ENCODE measurements around the gene TPST1.

The TPST1 gene

DNA sequence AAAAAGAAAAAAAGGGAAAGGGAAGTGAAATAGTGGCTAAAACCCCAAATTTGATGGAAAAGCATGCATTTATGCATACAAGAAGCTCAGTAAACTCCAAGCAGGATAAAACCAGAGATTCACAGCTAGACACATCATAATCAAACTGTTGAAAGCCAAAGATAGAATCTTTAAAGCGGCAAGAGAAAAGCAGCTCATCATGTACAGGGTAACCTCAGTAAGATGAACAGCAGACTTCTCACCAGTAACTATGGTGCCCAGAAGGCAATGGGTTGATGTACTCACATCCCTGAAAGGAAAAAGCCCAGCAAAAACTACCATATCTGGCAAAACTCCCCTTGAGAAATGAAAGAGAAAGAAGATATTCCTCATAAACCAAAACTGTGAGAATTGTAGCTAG, 60.4 kb downstream of the TPST1 start:
- no peak for ATAC-seq (replicated peaks)
- Mint-ChIP-seq H3K9me3 (peaks cover 19 to 20% of the 10 kb centered on the region in 2 donors), H3K27me3 (no peaks in the 10 kb centered on the region), H3K4me1 (peaks cover 8 to 16% of the 10 kb centered on the region in 2 donors), H3K4me3 (no peak overlapping the region), H3K27ac (no peak overlapping the region), H3K36me3 (peaks cover 34 to 45% of the 10 kb centered on the region in 2 donors)
- no peak for DNase-seq

DNA sequence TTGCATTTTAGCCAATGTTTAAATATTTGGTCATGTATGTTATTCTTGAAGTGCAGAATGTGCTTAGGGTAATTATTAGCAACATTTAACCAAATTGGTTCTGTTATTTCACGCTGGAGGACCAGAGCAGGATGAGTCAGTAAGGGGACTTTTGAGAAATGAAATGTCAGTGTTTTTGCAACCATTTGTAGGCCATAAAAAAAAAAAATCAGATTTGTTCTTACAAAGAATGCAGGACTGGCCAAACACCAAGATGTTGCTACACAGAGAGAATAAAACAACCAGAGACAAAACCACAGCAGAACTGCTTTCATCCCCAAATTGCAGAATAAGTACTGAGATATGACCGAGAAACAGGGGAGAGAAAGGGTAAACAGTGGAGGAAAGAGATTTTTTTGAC, 62.1 kb downstream of the TPST1 start:
- H3K36me3 Mint-ChIP-seq = peaks cover 32 to 41% of the 10 kb centered on the region in 2 donors
- peaks cover 19 to 24% of the 10 kb centered on the region in 2 donors for H3K9me3 Mint-ChIP-seq
- DNase-seq = no peak
- no peaks in the 10 kb centered on the region for H3K27me3 Mint-ChIP-seq
- no peak overlapping the region for H3K27ac Mint-ChIP-seq
- H3K4me1 Mint-ChIP-seq = peaks cover 4 to 9% of the 10 kb centered on the region in 2 donors
- peak; percentile 52 to 57 for ATAC-seq (replicated peaks)
- no peak overlapping the region for H3K4me3 Mint-ChIP-seq

GRCh38 chr7:66269978-66270377, 64.8 kb downstream of the TPST1 start:
- Mint-ChIP-seq H3K27me3 (no peaks in the 10 kb centered on the region), H3K4me3 (no peak overlapping the region), H3K36me3 (peaks cover 18 to 37% of the 10 kb centered on the region in 2 donors), H3K4me1 (peaks cover 3 to 6% of the 10 kb centered on the region in 2 donors), H3K27ac (no peak overlapping the region), H3K9me3 (peaks cover 12 to 16% of the 10 kb centered on the region in 2 donors)
- DNase-seq (no peak), ATAC-seq (replicated peaks) (no peak)

DNA sequence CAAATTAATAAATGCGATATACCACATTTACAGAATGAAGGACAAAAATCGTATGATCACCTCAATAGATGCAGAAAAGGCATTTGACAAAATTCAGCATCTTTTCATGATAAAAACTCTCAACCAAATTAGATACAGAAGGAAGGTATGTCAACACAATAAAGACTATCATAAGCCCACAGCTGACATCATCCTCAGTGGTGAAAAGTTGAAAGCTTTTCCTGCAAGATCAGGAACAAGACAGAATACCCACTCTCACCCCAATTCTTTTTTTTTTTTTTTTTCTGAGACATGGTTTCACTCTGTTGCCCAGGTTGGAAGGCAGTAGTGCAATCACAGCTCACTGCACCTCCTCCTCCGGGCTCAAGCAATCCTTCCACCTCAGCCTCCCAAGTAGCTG, 67.2 kb downstream of the TPST1 start:
- ATAC-seq (replicated peaks) (no peak), DNase-seq (no peak)
- Mint-ChIP-seq H3K27ac (no peak overlapping the region), H3K9me3 (peaks cover 4 to 6% of the 10 kb centered on the region in 2 donors), H3K4me3 (no peak overlapping the region), H3K36me3 (peaks cover 13 to 20% of the 10 kb centered on the region in 2 donors), H3K27me3 (no peaks in the 10 kb centered on the region), H3K4me1 (peaks cover 3 to 13% of the 10 kb centered on the region in 2 donors)

GRCh38 chr7:66276363-66276762, 71.2 kb downstream of the TPST1 start:
- Mint-ChIP-seq H3K4me3 (no peak overlapping the region), H3K36me3 (peaks cover 7 to 11% of the 10 kb centered on the region in 2 donors), H3K4me1 (peaks cover 7 to 26% of the 10 kb centered on the region in 2 donors), H3K27ac (no peak overlapping the region), H3K9me3 (peaks cover 2 to 3% of the 10 kb centered on the region in 2 donors), H3K27me3 (no peaks in the 10 kb centered on the region)
- no peak for ATAC-seq (replicated peaks)
- DNase-seq = no peak

GRCh38 chr7:66277492-66277891, 72.4 kb downstream of the TPST1 start:
- Mint-ChIP-seq H3K9me3 (peaks cover 0 to 2% of the 10 kb centered on the region in 2 donors), H3K27ac (no peak overlapping the region), H3K4me3 (no peak overlapping the region), H3K27me3 (no peaks in the 10 kb centered on the region), H3K36me3 (peaks cover 5 to 9% of the 10 kb centered on the region in 2 donors), H3K4me1 (peaks cover 11 to 34% of the 10 kb centered on the region in 2 donors)
- DNase-seq = no peak
- no peak for ATAC-seq (replicated peaks)

- H3K27ac Mint-ChIP-seq = no peak overlapping the region
- no peak for ATAC-seq (replicated peaks)
- no peaks in the 10 kb centered on the region for H3K27me3 Mint-ChIP-seq
- no peak overlapping the region for H3K4me3 Mint-ChIP-seq
- H3K36me3 Mint-ChIP-seq = peaks cover 2 to 3% of the 10 kb centered on the region in 2 donors
- H3K9me3 Mint-ChIP-seq = no peaks in the 10 kb centered on the region
- DNase-seq = no peak
- H3K4me1 Mint-ChIP-seq = peaks cover 15 to 34% of the 10 kb centered on the region in 2 donors
These were observed 74.8 kb downstream of the TPST1 start for GRCh38 chr7:66279912-66280311.

DNA sequence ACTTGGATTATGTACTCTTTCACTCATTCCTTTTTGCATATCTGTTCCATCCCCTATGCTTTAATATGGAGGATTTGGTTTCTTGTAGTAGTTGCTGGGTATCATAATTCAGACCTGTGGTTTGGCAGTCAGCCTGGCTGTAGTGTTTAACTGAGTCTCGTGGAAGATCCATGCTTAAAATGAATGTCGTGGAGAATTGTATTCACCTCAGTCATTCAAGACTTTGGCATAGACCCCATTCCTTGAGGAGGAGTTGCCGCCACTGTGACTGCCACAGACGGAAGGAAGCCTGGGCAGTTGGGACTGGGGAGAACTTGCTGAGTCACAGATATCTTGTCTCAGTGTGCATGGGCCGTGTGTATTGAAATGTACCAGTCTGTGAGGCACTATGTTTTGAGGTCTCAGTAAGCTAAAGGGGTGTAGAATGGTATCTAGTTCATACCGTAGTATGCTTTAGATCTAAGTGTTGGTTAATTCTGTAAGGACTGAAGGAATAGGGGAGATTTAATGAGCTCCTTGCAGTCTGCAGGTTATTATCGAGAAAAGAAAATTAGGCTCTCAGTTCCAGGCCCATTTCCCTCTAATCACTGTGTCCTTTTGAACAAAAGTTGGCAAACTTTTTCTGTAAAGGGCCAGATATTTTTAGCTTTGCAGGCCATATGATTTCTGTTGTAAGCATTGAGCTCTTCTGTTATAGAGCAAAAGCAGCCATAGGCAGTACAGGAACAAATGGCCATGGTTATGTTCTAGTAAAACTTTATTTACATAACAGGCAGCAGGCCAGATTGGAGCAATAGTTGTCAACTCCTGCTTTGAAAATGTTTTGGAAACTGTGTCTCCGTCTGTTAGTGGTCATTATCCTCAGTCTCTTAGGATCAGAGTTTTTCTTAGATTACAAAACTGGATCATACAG, 76.8 kb downstream of the TPST1 start:
- no peaks in the 10 kb centered on the region for H3K9me3 Mint-ChIP-seq
- no peaks in the 10 kb centered on the region for H3K27me3 Mint-ChIP-seq
- peak overlapping the region; percentile 29 to 66 for H3K4me3 Mint-ChIP-seq
- ATAC-seq (replicated peaks) (peak; percentile 42 to 47), DNase-seq (no peak)
- peak overlapping the region; percentile 79 for H3K27ac Mint-ChIP-seq
- peaks cover 15 to 27% of the 10 kb centered on the region in 2 donors for H3K4me1 Mint-ChIP-seq
- peaks cover 4 to 6% of the 10 kb centered on the region in 2 donors for H3K36me3 Mint-ChIP-seq

GRCh38 chr7:66282591-66282935, 77.4 kb downstream of the TPST1 start:
- H3K27me3 Mint-ChIP-seq = no peaks in the 10 kb centered on the region
- H3K36me3 Mint-ChIP-seq = peaks cover 4 to 6% of the 10 kb centered on the region in 2 donors
- H3K4me3 Mint-ChIP-seq = no peak overlapping the region
- DNase-seq (no peak), ATAC-seq (replicated peaks) (no peak)
- no peak overlapping the region for H3K27ac Mint-ChIP-seq
- H3K9me3 Mint-ChIP-seq = no peaks in the 10 kb centered on the region
- H3K4me1 Mint-ChIP-seq = peaks cover 13 to 21% of the 10 kb centered on the region in 2 donors

- Mint-ChIP-seq H3K9me3 (no peaks in the 10 kb centered on the region), H3K27ac (no peak overlapping the region), H3K27me3 (no peaks in the 10 kb centered on the region), H3K36me3 (peaks cover 2 to 3% of the 10 kb centered on the region in 2 donors), H3K4me3 (no peak overlapping the region), H3K4me1 (peaks cover 13 to 21% of the 10 kb centered on the region in 2 donors)
- ATAC-seq (replicated peaks) (peak; percentile 51 to 70), DNase-seq (no peak)
These were observed 78.1 kb downstream of the TPST1 start for GRCh38 chr7:66283003-66283920.

DNA sequence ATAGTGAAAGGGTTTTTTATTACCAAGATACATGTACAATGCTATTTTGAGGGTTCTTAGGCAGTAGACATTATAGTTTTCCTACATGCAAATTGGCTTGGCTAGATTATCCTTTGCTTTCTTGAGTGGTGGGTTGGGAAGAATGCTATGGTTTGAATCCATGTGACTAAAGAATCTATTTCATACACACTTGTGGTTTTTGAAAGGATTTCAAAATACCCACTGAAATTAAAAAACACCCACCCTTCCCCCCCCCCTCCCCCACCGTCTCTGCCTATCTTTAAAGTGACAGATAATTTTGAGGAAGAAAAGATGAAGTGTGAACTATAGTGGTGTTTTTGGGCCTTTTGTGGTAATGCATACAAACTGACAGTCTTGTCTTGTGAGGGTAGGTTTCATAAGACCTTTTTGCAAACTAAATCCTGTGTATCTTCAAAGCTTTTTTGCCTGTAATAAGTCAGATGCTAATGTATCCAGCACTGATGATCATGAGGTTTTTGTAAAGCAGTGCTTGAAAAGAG, 90.9 kb downstream of the TPST1 start:
- Mint-ChIP-seq H3K9me3 (peaks cover 4 to 12% of the 10 kb centered on the region in 2 donors), H3K27me3 (no peaks in the 10 kb centered on the region), H3K36me3 (peaks cover 15 to 27% of the 10 kb centered on the region in 2 donors), H3K27ac (no peak overlapping the region), H3K4me1 (peaks cover 7 to 10% of the 10 kb centered on the region in 2 donors), H3K4me3 (no peak overlapping the region)
- ATAC-seq (replicated peaks) = no peak
- no peak for DNase-seq

DNA sequence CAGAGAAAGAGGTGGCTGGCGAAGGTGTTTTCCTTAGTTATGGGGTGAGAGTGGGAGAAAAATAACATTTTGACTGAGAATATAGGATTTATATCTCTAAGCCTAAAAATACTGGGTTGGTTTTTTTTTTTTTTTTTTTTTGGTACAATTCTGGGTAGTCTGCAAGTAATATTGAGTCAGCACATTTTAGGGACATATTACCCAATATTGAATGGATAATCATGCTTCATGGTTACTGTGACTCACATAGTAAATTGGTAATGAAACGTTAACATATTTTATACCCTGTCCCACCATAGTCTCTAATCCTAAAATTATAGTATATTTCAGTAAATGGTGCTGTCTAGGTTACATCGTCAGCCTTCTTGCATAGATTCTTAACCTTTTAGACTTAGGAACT, 91.4 kb downstream of the TPST1 start:
- Mint-ChIP-seq H3K4me1 (peaks cover 7 to 10% of the 10 kb centered on the region in 2 donors), H3K27ac (no peak overlapping the region), H3K27me3 (no peaks in the 10 kb centered on the region), H3K36me3 (peaks cover 15 to 30% of the 10 kb centered on the region in 2 donors), H3K9me3 (peaks cover 4 to 12% of the 10 kb centered on the region in 2 donors), H3K4me3 (no peak overlapping the region)
- no peak for ATAC-seq (replicated peaks)
- DNase-seq = no peak

GRCh38 chr7:66297579-66297978, 92.4 kb downstream of the TPST1 start:
- Mint-ChIP-seq H3K27me3 (no peaks in the 10 kb centered on the region), H3K9me3 (peaks cover 4 to 12% of the 10 kb centered on the region in 2 donors), H3K27ac (no peak overlapping the region), H3K4me3 (no peak overlapping the region), H3K4me1 (peaks cover 7 to 10% of the 10 kb centered on the region in 2 donors), H3K36me3 (peaks cover 15 to 30% of the 10 kb centered on the region in 2 donors)
- ATAC-seq (replicated peaks) = no peak
- DNase-seq = no peak

DNA sequence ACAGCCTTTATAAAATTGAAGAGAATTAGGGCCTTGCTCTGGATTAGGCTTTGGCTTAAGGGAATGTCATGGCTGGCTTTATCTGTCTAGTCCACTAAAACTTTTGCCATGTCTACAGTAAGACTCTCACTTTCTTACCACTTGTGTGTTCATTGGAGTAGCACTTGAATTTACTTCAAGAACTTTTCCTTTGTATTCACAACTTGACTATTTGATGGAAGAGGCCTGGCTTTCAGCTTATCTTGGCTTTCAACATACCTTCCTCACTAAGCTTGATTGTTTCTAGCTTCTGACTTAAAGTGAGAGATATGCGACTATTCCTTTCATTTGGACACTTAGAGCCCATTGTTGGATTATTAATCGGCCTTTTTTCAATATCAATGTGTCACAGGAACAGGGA, 96.1 kb downstream of the TPST1 start:
- Mint-ChIP-seq H3K27ac (no peak overlapping the region), H3K9me3 (peaks cover 4 to 12% of the 10 kb centered on the region in 2 donors), H3K36me3 (peaks cover 12 to 31% of the 10 kb centered on the region in 2 donors), H3K4me3 (no peak overlapping the region), H3K27me3 (no peaks in the 10 kb centered on the region), H3K4me1 (peaks cover 4 to 8% of the 10 kb centered on the region in 2 donors)
- no peak for DNase-seq
- no peak for ATAC-seq (replicated peaks)

Measured in stimulated activated naive B cell treated with anti-CD40 and anti-IgM and Interleukin-4, amounts not matched to agents 10 μg/mL and 1 μg/mL and 100 μg/mL, for 72 hours (primary cell).